IMR-90 (cell line): ENCODE data around the gene TWSG1.

Experiments used
- CEBPB ChIP-seq: IDR thresholded peaks from 2 replicates; pipeline ENCODE4 v1.6.1; 2012; ENCODE audit warnings: low read depth, low read length, improper control_type of control experiment
- CHD1 ChIP-seq: IDR thresholded peaks from 2 replicates; pipeline ENCODE4 v1.6.1; 2012; ENCODE audit warnings: low read depth, low read length, improper control_type of control experiment
- FOS ChIP-seq: fragments of 150-350 bp; IDR thresholded peaks from 2 replicates; pipeline ENCODE4 v1.6.1; 2016; ENCODE audit warnings: low read depth, low read length
- MAFK ChIP-seq: IDR thresholded peaks from 2 replicates; pipeline ENCODE4 v1.6.1; 2012; ENCODE audit warnings: low read depth, low read length, improper control_type of control experiment
- MAZ ChIP-seq: IDR thresholded peaks from 2 replicates; pipeline ENCODE4 v1.6.1; 2012; ENCODE audit warnings: low read depth, mild to moderate bottlenecking, low read length, improper control_type of control experiment, moderate library complexity, borderline replicate concordance
- NFE2L2 ChIP-seq: fragments of 150-350 bp; IDR thresholded peaks from 2 replicates; pipeline ENCODE4 v1.6.1; 2016; ENCODE audit warnings: low read depth, mild to moderate bottlenecking, low read length
- POLR2A ChIP-seq: IDR thresholded peaks from 2 replicates; pipeline ENCODE4 v1.6.1; 2012; ENCODE audit warnings: mild to moderate bottlenecking, low read depth, low read length
- RAD21 ChIP-seq: IDR thresholded peaks from 2 replicates; pipeline ENCODE4 v1.6.1; 2012; ENCODE audit warnings: low read length, improper control_type of control experiment
- TF ChIP-seq, protein P1 (sequence below): conservative IDR thresholded peaks from 2 replicates; pipeline ENCODE4 v1.5.1; 2012; ENCODE audit warnings: mild to moderate bottlenecking, low read depth, low read length, improper control_type of control experiment
- TF ChIP-seq, protein P2 (sequence below): fragments of 150-350 bp; IDR thresholded peaks from 2 replicates; pipeline ENCODE4 v1.6.1; 2017; ENCODE audit warnings: mild to moderate bottlenecking, antibody characterized with exemption, low read length, low read depth

DNA sequence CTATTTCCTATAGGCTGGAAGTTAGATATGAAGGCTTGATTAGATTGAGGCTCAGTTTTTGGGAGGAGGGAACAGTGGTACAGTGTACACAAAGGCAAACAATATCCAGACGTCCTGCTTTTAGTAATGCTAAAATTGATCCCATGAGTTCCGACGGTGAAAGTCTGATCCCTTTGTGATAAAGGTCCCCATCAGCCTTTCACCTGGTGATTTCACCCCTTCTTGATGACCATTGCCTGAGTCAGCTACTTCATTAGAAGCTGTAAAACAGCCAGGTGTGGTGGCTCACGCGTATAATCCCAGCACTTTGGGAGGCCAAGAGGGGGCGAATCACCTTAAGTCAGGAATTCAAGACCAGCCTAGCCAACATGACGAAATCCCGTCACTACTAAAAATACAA is 29.7 kb downstream of the TWSG1 start:
- TF ChIP-seq, protein P1, sequence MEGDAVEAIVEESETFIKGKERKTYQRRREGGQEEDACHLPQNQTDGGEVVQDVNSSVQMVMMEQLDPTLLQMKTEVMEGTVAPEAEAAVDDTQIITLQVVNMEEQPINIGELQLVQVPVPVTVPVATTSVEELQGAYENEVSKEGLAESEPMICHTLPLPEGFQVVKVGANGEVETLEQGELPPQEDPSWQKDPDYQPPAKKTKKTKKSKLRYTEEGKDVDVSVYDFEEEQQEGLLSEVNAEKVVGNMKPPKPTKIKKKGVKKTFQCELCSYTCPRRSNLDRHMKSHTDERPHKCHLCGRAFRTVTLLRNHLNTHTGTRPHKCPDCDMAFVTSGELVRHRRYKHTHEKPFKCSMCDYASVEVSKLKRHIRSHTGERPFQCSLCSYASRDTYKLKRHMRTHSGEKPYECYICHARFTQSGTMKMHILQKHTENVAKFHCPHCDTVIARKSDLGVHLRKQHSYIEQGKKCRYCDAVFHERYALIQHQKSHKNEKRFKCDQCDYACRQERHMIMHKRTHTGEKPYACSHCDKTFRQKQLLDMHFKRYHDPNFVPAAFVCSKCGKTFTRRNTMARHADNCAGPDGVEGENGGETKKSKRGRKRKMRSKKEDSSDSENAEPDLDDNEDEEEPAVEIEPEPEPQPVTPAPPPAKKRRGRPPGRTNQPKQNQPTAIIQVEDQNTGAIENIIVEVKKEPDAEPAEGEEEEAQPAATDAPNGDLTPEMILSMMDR = no peak
- TF ChIP-seq NFE2L2 = no peak
- TF ChIP-seq, protein P2, sequence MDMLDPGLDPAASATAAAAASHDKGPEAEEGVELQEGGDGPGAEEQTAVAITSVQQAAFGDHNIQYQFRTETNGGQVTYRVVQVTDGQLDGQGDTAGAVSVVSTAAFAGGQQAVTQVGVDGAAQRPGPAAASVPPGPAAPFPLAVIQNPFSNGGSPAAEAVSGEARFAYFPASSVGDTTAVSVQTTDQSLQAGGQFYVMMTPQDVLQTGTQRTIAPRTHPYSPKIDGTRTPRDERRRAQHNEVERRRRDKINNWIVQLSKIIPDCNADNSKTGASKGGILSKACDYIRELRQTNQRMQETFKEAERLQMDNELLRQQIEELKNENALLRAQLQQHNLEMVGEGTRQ = no peak
- TF ChIP-seq CHD1 = no peak
- TF ChIP-seq MAZ = no peak
- TF ChIP-seq MAFK = no peak
- TF ChIP-seq RAD21 = no peak
- no peak for TF ChIP-seq FOS
- no peak for TF ChIP-seq POLR2A
- no peak for TF ChIP-seq CEBPB
